ENCODE results near the gene MDM4.
"Not testable (repeated sequence)": the region's sequence is repeated elsewhere in the genome, so short reads cannot be mapped to it uniquely, and the experiment has no call there.

MDM4 gene

DNA sequence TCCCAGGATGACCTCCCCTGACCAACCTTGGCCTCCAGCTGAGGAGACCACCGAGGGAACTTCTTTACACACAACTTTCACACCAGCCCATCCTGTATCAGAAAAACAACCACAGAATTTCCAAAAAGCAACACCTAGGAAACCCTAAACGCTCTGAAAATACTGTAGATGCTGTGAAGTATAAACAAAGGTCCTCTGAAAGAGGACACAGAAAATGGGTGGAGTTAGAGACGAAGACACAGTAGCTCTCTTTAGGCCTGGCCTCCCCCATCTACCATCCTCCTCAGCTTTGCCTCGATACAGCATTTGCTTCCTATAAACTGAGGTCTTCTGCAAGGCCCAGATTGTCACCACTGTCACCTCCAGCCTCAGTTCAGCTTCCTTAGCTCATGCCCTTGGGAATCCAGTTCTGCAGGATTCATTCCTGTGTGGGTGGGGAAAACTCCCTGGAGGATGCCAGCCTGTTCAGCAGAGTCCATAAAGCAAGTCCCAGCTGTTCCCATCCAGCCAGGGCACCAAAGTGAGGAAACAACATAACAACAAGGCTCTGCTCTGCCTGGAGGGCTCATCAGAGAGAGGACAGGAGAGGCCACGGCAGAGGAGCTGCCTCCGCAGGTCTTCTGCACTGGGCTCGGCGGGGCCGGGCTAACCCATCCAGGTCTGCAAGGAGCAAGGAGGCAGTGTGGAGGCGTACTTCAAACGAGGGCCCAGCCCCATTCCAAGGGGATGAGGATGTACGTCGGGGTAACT is 36.6 kb upstream of the MDM4 start:
- H3K36me3 Mint-ChIP-seq: peaks cover 6% of the 10 kb centered on the region
- no peak overlapping the region for H3K27ac Mint-ChIP-seq
- peaks cover 76% of the 10 kb centered on the region for H3K4me1 Mint-ChIP-seq (ENCODE audit: low read depth)
- no peaks in the 10 kb centered on the region for H3K27me3 Mint-ChIP-seq
- H3K9me3 Mint-ChIP-seq (ENCODE audit: low read depth): no peaks in the 10 kb centered on the region
- no peak overlapping the region for H3K4me3 Mint-ChIP-seq

GRCh38 chr1:204480515-204480914 is 35.7 kb upstream of the MDM4 start:
- H3K9me3 Mint-ChIP-seq (ENCODE audit: low read depth): no peaks in the 10 kb centered on the region
- H3K4me3 Mint-ChIP-seq: no peak overlapping the region
- H3K27me3 Mint-ChIP-seq: no peaks in the 10 kb centered on the region
- peaks cover 4% of the 10 kb centered on the region for H3K36me3 Mint-ChIP-seq
- peak overlapping the region; percentile 66 for H3K27ac Mint-ChIP-seq
- peaks cover 72% of the 10 kb centered on the region for H3K4me1 Mint-ChIP-seq (ENCODE audit: low read depth)

DNA sequence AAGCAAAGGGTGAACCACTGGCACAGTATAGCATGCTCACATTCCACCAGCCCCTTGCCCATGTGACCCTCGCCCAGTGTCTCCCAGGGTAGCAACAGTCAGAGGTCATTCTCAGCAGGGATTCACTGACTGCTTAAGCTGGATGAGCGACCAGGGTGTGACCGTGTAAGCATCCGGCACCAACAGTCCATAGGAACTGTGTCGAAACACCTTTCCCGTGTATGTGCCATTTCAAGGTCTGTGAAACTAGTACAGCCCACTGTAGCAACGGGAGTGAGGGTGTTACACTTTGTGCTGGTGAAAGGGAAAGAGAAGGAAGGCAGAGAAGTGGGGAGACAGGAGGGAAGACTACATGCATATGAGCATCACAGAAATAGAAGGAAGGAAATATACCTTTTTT is 32.4 kb upstream of the MDM4 start:
- peaks cover 7% of the 10 kb centered on the region for H3K36me3 Mint-ChIP-seq
- no peaks in the 10 kb centered on the region for H3K9me3 Mint-ChIP-seq (ENCODE audit: low read depth)
- H3K27ac Mint-ChIP-seq: no peak overlapping the region
- H3K4me3 Mint-ChIP-seq: no peak overlapping the region
- H3K27me3 Mint-ChIP-seq: no peaks in the 10 kb centered on the region
- H3K4me1 Mint-ChIP-seq (ENCODE audit: low read depth): peaks cover 53% of the 10 kb centered on the region

- not testable (repeated sequence) for H3K4me3 Mint-ChIP-seq; H3K27me3 Mint-ChIP-seq; H3K9me3 Mint-ChIP-seq (ENCODE audit: low read depth); H3K27ac Mint-ChIP-seq
- H3K36me3 Mint-ChIP-seq: peaks cover 15% of the 10 kb centered on the region
- H3K4me1 Mint-ChIP-seq (ENCODE audit: low read depth): peaks cover 42% of the 10 kb centered on the region
These were observed 29.5 kb upstream of the MDM4 start for GRCh38 chr1:204486513-204487255.

DNA sequence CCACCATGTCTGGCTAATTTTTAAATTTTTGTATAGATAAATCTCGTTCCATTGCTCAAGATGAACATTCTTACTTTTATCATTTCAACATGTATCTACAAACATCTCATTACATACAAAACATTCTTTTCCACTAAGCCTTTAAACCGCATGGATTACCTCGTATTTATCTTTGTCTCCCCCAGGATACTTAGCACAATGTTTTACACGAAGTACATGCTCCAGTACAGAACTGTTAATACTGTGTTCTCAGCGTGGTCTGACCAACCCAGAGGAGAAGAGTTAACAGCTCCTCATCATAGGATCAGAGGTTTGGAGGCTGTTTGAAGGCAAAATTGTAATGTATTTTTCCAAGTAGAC is 29.0 kb upstream of the MDM4 start:
- no peaks in the 10 kb centered on the region for H3K9me3 Mint-ChIP-seq (ENCODE audit: low read depth)
- no peaks in the 10 kb centered on the region for H3K27me3 Mint-ChIP-seq
- peaks cover 46% of the 10 kb centered on the region for H3K4me1 Mint-ChIP-seq (ENCODE audit: low read depth)
- no peak overlapping the region for H3K27ac Mint-ChIP-seq
- peaks cover 15% of the 10 kb centered on the region for H3K36me3 Mint-ChIP-seq
- H3K4me3 Mint-ChIP-seq: no peak overlapping the region

DNA sequence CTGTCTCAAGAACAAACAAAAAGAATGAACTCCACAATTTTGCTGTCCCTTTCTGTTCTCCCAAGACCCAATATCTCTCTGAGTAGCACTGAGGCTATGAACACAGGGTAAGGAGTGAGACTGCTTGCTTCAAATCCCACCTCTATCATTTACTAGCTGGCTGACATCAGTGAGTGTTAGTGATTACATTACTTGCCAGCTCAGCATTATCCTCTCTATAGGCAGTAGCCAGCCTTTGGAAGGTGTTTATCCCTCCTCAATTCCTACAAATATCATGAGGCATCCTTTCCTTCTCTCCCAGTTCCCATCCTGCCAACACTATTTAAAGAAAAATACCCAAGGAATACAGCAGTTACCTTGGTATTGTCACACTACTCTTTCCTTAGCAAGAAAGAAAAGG is 24.6 kb upstream of the MDM4 start:
- Mint-ChIP-seq H3K27ac (no peak overlapping the region), H3K9me3 (ENCODE audit: low read depth) (no peaks in the 10 kb centered on the region), H3K4me3 (peak overlapping the region; percentile 95), H3K36me3 (peaks cover 11% of the 10 kb centered on the region), H3K4me1 (ENCODE audit: low read depth) (peaks cover 63% of the 10 kb centered on the region), H3K27me3 (no peaks in the 10 kb centered on the region)

DNA sequence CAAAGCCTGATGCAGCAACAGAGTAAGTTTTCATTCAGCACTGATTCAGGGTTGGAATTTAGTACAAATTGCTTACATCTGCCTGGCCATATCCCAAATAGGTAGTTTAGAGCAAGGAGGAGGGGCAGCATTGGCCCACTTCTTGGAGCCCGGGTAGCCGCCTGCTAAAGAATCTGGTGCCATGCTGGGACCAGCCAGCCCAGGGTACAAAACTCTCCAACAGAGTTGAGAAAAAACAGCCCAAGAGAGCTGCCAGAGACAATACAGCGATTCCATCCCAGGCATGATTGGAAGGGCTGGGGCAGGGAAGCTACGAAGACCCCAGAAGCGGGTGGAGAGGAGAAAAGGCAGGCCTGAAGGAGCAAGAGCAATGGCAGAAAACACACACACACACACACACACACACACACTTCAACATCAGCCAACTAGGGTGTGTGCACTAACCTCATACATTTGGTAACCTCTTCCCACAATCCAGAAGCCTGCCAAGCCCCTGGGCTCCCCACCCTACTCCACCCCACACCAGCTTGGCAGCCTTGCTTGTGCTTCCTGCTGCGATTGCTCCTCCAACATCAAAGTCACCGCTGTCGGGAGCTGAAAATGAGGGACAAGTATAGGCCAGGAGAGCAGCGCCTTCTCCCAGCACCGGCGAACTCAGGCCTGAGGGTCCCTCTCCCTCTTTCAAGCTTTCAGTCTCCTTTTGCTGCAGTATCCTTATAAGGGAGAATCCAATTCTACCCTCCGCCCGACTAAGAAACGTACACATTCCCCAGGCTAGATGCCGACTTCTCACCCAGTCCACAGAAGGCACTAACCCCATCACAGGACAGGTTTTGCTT is 22.8 kb upstream of the MDM4 start:
- H3K36me3 Mint-ChIP-seq: peaks cover 8% of the 10 kb centered on the region
- H3K4me3 Mint-ChIP-seq: peak overlapping the region; percentile 95
- H3K27me3 Mint-ChIP-seq: no peaks in the 10 kb centered on the region
- H3K9me3 Mint-ChIP-seq (ENCODE audit: low read depth): no peaks in the 10 kb centered on the region
- peak overlapping the region; percentile 80 for H3K27ac Mint-ChIP-seq
- H3K4me1 Mint-ChIP-seq (ENCODE audit: low read depth): peaks cover 59% of the 10 kb centered on the region

- Mint-ChIP-seq H3K27me3 (no peaks in the 10 kb centered on the region), H3K4me3 (peak overlapping the region; percentile 95), H3K36me3 (peaks cover 8% of the 10 kb centered on the region), H3K4me1 (ENCODE audit: low read depth) (peaks cover 58% of the 10 kb centered on the region), H3K9me3 (ENCODE audit: low read depth) (no peaks in the 10 kb centered on the region), H3K27ac (peak overlapping the region; percentile 80)
These were observed 22.3 kb upstream of the MDM4 start for GRCh38 chr1:204493984-204494280.

DNA sequence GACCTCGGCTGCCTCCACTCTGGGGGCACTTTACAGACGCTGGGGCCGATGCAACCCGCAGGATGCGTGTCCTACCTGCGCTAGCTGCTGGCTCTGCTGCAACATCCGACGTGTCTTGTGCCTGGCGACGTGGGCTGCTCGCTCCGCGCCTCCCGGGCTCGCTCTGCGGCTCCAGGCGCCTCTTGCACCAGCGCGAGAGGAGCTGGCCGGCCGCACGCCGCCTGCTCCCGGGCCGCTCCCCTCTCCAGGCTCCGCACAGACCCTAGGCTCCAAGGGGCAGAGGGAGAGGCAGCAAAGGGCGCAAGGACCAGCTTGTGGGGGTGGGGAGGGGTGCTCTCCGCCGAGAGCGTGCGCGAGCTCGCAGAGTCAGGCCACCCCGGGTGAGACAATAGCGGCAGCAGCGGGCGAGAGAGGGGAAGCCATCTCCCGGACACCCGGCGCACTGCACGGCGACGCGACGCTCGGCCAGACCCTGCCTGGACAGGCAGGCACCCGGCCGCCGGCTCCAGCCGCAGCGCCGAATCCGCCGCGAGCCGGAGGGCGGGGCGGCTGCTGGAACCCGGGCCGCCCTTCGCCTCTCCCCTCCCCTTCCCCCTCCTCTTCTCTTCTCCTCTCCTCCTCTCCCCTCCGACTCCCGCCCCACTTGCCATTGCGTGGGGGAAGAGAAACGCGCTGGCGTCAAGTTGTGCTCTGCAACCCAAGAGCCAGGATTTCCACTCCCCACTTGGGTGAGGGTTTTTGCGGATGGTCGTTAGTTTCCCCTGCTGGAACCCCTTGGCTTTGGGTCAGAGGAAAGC is 21.7 kb upstream of the MDM4 start, which contains the start of gene PIK3C2B:
Gene PIK3C2B, minus strand, starts transcription at position 525 of the 797 bp plus-strand sequence. CDS start 25,003 bp downstream, outside the sequence.
- Mint-ChIP-seq H3K4me1 (ENCODE audit: low read depth) (peaks cover 60% of the 10 kb centered on the region), H3K9me3 (ENCODE audit: low read depth) (no peaks in the 10 kb centered on the region), H3K36me3 (peaks cover 6% of the 10 kb centered on the region), H3K27ac (peak within 1 kb of the TSS; percentile 93), H3K27me3 (no peaks in the 10 kb centered on the region), H3K4me3 (peak within 1 kb of the TSS; percentile 95)

DNA sequence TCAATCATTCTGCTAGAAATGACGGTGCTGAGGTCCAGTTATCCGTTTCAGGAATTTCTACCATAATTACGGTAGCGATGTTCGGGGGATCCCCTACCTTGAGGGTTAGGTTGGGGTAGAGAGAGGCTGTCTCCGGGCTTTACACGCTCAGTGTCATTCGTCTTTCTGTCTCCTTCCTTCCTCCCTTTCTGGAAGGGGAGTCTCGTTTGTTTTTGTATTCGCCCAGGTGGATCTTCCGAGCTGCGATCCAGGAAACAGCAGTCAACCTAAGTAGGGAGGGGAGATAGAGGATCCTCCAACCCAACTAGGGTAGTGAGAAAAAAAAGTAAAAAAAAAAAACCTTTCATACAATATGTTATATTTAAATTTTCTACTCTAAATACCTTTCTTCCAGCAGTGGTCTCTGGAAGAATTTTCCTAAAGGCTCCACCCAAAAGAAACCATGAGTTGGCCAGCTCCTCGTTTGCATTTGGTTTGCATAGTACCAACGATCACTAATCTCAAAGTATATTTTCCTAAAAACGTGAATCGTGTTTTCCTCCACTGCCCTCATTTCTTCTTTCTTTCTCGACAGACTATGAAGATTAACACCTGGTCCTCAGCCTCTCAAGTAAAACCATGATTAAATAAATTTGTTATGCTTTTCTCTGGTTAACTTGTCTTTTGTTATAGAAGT is 21.0 kb upstream of the MDM4 start:
- peak overlapping the region; percentile 93 for H3K27ac Mint-ChIP-seq
- no peaks in the 10 kb centered on the region for H3K27me3 Mint-ChIP-seq
- peaks cover 1% of the 10 kb centered on the region for H3K36me3 Mint-ChIP-seq
- H3K9me3 Mint-ChIP-seq (ENCODE audit: low read depth): no peaks in the 10 kb centered on the region
- peak overlapping the region; percentile 95 for H3K4me3 Mint-ChIP-seq
- H3K4me1 Mint-ChIP-seq (ENCODE audit: low read depth): peaks cover 55% of the 10 kb centered on the region

DNA sequence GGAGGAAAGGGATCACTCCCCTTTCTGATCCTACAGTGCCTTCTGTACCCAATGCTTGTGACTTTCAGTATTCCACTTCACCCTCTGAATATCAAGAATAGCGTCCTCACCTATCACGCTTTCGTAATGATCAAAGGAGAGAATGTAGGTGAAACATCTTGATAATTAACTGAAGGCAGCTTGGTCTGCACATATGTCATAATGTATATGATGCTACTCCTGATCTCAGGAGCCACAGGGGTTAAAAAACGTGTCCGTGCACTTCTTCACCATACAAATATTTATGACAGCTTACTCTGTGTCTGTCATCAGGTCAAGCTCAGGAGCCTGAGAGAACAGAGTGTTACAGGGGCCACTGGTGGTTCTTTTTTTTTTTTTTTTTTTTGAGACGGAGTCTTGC is 20.4 kb upstream of the MDM4 start:
- Mint-ChIP-seq H3K27me3 (no peaks in the 10 kb centered on the region), H3K36me3 (no peaks in the 10 kb centered on the region), H3K4me3 (peak overlapping the region; percentile 95), H3K4me1 (ENCODE audit: low read depth) (peaks cover 49% of the 10 kb centered on the region), H3K27ac (peak overlapping the region; percentile 93), H3K9me3 (ENCODE audit: low read depth) (no peaks in the 10 kb centered on the region)

DNA sequence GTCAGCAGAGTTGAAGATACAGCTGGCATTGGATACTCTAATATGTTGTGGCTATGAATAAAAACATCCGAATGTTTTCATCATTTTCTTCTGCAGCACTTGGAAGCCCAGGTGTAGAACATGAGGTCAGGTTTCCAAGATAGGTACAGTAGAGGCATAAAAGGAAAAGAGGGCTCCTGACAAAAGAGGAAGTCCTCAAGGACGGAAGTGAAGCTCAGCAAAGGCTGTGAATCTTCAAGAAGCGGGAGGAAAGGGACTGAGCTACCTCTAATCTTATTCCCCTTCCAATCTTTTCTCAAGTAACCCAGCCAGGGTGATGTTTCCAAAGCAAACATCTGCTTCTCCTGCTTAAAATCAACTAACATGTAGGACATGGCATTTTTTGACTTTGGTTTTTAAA is 17.2 kb upstream of the MDM4 start:
- Mint-ChIP-seq H3K4me3 (no peak overlapping the region), H3K27me3 (no peaks in the 10 kb centered on the region), H3K36me3 (no peaks in the 10 kb centered on the region), H3K4me1 (ENCODE audit: low read depth) (peaks cover 32% of the 10 kb centered on the region), H3K27ac (no peak overlapping the region), H3K9me3 (ENCODE audit: low read depth) (no peaks in the 10 kb centered on the region)

- H3K4me1 Mint-ChIP-seq (ENCODE audit: low read depth): peaks cover 31% of the 10 kb centered on the region
- H3K9me3 Mint-ChIP-seq (ENCODE audit: low read depth): no peaks in the 10 kb centered on the region
These were observed 16.4 kb upstream of the MDM4 start for GRCh38 chr1:204499511-204500468.

More at GRCh38 chr1:204499511-204500468, 16.4 kb upstream of the MDM4 start:
- Mint-ChIP-seq H3K4me3 (no peak overlapping the region), H3K36me3 (no peaks in the 10 kb centered on the region), H3K27me3 (no peaks in the 10 kb centered on the region), H3K27ac (no peak overlapping the region)
